SK-N-SH treated with all-trans-retinoic acid at 6 μM for 48 hours (cell line): ENCODE results near the gene KCNA10.

Experiments
- ARNTL ChIP-seq: fragments of 450-650 bp; formaldehyde crosslinking; IDR thresholded peaks from 2 replicates; pipeline ENCODE4 v1.5.0; 2020; ENCODE audit warnings: low read depth, mild to moderate bottlenecking, moderate library complexity, borderline replicate concordance
- BACH2 ChIP-seq: fragments of 250-450 bp; sonication (Bioruptor Pico); IDR thresholded peaks from 2 replicates; pipeline ENCODE4 v1.9.0; 2021; ENCODE audit warnings: mild to moderate bottlenecking, borderline replicate concordance
- CSRNP3 ChIP-seq: fragments of 250-450 bp; sonication (Bioruptor Pico); IDR thresholded peaks from 2 replicates; pipeline ENCODE4 v1.5.1; 2021; ENCODE audit warnings: mild to moderate bottlenecking, moderate library complexity
- ESRRG ChIP-seq: fragments of 250-450 bp; sonication (Bioruptor Pico); IDR thresholded peaks from 2 replicates; pipeline ENCODE4 v1.6.1; 2021; ENCODE audit warnings: mild to moderate bottlenecking
- PATZ1 ChIP-seq: fragments of 250-450 bp; sonication (Bioruptor Pico); IDR thresholded peaks from 2 replicates; pipeline ENCODE4 v1.8.0; 2020; ENCODE audit warnings: mild to moderate bottlenecking, moderate library complexity, borderline replicate concordance
- PPARA ChIP-seq: fragments of 250-450 bp; sonication (Bioruptor Pico); IDR thresholded peaks from 2 replicates; pipeline ENCODE4 v1.5.0; 2020; ENCODE audit warnings: mild to moderate bottlenecking, borderline replicate concordance
- RARB ChIP-seq: fragments of 250-450 bp; sonication (Bioruptor Pico); IDR thresholded peaks from 2 replicates; pipeline ENCODE4 v1.8.0; 2021; ENCODE audit warnings: mild to moderate bottlenecking, moderate library complexity
- TOX ChIP-seq: fragments of 250-450 bp; sonication (Bioruptor Pico); IDR thresholded peaks from 2 replicates; pipeline ENCODE4 v1.8.0; 2021; ENCODE audit warnings: mild to moderate bottlenecking, moderate library complexity, borderline replicate concordance
- ZFP3 ChIP-seq: fragments of 250-450 bp; sonication (Bioruptor Pico); IDR thresholded peaks from 2 replicates; pipeline ENCODE4 v1.5.0; 2020; ENCODE audit warnings: mild to moderate bottlenecking, moderate library complexity
- ZFP30 ChIP-seq: fragments of 450-650 bp; formaldehyde crosslinking; IDR thresholded peaks from 2 replicates; pipeline ENCODE4 v1.5.0; 2022; ENCODE audit warnings: mild to moderate bottlenecking, moderate library complexity
- ZNF8 ChIP-seq: fragments of 450-650 bp; formaldehyde crosslinking; IDR thresholded peaks from 2 replicates; pipeline ENCODE4 v1.5.0; 2020; ENCODE audit warnings: mild to moderate bottlenecking, moderate library complexity

- TF ChIP-seq ZFP3 (CRISPR knock-in tag) (no peak), ZFP30 (CRISPR knock-in tag) (no peak), ARNTL (no peak), PATZ1 (CRISPR knock-in tag) (no peak), BACH2 (CRISPR knock-in tag) (no peak), TOX (CRISPR knock-in tag) (no peak), ESRRG (CRISPR knock-in tag) (no peak), RARB (CRISPR knock-in tag) (no peak), ZNF8 (CRISPR knock-in tag) (no peak), CSRNP3 (CRISPR knock-in tag) (no peak), PPARA (no peak)
These were observed 22.9 kb downstream of the KCNA10 start for GRCh38 chr1:110495926-110496600.
